GM12892 (cell line): ENCODE measurements around the gene CEMIP2.

ENCODE experiments used
- DNase-seq: peaks from one replicate; pipeline ENCODE4 v3.0.0; 2011; ENCODE audit not compliant: insufficient read length
- FAIRE-seq: peaks from 2 replicates; lab custom pipeline; 2011; peaks lifted over from hg19 to GRCh38; lab: Jason Lieb, UNC
- POLR2A ChIP-seq: IDR thresholded peaks from 2 replicates; pipeline ENCODE4 v1.6.1; 2011; ENCODE audit warnings: low read depth, low read length, control low read depth
- POLR2AphosphoS5 ChIP-seq: IDR thresholded peaks from 2 replicates; pipeline ENCODE4 v1.6.1; 2011; ENCODE audit warnings: low read depth, low read length, control low read depth
- TAF1 ChIP-seq: IDR thresholded peaks from 2 replicates; pipeline ENCODE4 v1.6.1; 2011; ENCODE audit warnings: low read depth, mild to moderate bottlenecking, control low read depth, low read length, borderline replicate concordance

The CEMIP2 gene

DNA sequence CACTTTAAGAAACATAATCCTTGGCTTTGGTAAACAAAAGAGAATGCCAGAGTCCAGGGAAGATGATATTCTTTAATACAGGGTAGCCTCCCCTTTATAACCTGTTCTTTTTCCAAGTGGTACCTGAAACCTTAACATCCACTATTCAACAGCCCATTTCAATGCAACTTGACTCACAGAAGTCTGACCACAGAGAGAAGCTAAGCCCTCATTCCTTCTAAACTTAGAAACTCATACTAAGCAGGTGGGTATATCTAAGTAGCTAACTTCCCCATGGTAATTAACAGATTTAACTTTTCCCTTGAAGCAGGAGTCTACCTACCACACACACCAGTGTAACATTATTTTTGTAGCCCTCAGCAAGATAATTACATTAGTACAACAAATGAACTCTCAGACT, 91.9 kb downstream of the CEMIP2 start:
- FAIRE-seq (no peak), DNase-seq (no peak)
- TF ChIP-seq POLR2AphosphoS5, result no peak
- TF ChIP-seq POLR2A, result no peak
- no peak for TF ChIP-seq TAF1

DNA sequence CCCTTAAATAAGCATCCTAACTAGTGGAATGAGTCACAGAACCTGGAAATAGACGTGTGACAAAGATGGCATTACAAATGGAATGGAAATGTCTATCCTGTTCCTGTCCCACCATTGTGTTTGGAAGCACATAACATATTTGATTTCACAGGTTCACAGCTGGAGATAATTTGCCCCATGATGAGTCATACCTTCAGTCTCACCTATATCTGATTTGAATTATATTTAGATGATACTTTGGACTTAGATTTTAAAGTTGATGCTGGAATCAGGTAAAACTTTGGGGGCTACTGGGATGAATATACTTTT, 92.5 kb downstream of the CEMIP2 start:
- FAIRE-seq (no peak), DNase-seq (no peak)
- no peak for TF ChIP-seq POLR2AphosphoS5
- TF ChIP-seq TAF1, result no peak
- no peak for TF ChIP-seq POLR2A

DNA sequence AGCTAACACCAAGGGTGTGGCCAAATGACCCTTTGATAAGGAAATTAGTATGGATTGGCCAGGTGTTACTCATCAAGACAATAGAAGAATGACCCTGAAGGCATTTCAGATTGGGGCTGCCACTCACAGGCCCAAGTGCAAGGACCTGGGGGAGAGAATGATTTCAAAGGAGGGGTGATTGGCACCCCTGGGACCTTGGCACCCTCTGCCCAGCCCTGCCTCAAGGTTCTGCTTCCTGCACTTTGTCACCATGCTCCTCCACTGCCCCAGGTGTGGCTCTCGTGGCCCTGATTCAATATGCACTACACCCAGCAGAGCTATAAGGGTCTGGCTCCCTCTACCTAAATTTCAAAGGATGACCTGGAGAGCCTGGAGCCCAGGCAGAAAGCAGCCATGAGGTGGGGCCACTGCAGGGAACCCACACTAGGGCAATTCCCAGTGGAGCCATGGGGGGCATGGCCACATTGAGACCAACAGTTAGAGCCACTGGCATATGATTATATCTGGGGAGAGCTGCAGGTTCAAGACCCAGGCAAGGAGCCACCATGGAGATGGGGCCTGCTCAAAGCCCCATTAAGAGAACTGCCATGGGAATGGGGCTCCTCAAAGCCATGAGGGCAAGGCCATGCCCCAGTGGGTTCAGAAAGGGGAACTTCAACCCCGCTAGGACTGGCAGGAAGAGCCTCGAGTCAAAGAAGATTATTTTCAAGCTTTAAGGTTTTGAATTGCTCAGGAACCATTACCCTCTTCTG, 93.0 kb downstream of the CEMIP2 start:
- TF ChIP-seq TAF1, result no peak
- no peak for TF ChIP-seq POLR2AphosphoS5
- TF ChIP-seq POLR2A, result no peak
- DNase-seq (no peak), FAIRE-seq (no peak)

DNA sequence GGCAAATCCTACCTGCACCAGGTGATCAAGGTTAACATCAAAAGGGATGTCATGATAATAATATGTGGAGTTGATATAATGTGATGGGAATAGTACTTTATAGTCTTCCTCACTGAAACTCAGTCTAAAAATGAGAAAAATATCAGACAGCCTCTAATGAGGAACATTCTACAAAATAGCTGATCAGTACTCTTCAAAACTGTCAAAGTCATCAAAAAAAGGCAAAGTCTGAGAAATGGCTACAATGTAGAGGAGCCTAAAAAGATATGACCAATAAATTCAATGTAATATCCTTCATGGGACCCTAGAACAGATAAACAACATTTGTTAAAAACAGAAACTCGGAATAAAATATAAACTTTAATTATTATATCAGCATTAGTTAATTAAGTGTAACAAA, 95.7 kb downstream of the CEMIP2 start:
- DNase-seq, result no peak
- TF ChIP-seq TAF1 (no peak), POLR2A (no peak), POLR2AphosphoS5 (no peak)
- FAIRE-seq, result no peak

DNA sequence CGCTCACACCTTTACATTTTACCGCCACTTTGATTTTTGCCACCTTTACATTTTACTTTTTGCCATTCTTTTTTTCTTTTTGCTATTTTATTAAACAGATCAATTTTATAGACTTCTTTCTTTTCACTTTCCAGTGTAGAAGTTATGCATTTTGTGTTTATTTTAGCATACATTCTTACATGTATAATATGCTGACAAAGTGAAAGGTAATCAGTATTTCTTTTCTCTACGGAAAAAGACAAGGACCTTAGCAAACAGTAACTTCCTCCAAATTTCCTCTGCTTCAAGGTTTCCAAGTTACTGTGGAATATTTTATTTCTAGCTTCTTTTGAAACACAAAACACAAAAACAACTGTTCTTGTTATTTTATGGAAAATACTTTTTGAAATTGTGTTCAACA, 97.0 kb downstream of the CEMIP2 start:
- TF ChIP-seq POLR2A (no peak), TAF1 (no peak), POLR2AphosphoS5 (no peak)
- FAIRE-seq (no peak), DNase-seq (no peak)

DNA sequence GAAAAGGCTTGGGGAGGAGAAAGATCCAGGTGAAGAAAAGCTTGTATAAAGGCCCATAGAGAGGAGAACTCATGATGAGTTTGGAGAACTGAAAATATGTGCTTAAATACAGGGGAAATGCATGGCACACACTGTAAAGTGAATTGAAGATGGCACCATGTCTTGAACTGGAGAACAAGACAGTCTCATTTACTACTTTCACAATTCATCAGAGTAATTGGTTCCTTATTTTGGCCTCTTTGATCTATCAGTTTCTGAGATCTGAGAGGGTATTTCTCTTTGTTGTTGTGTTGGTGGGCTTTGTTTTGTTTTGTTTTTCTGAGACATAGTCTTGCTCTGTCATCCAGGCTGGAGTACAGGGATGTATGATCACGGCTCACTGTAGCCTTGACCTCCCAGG, 98.2 kb downstream of the CEMIP2 start:
- DNase-seq (no peak), FAIRE-seq (no peak)
- TF ChIP-seq TAF1 (no peak), POLR2A (no peak), POLR2AphosphoS5 (no peak)

GRCh38 chr9:71669284-71669995, 98.9 kb downstream of the CEMIP2 start:
- FAIRE-seq (no peak), DNase-seq (no peak)
- TF ChIP-seq POLR2A (no peak), POLR2AphosphoS5 (no peak), TAF1 (no peak)

GRCh38 chr9:71668717-71669116, 99.6 kb downstream of the CEMIP2 start:
- FAIRE-seq (no peak), DNase-seq (no peak)
- TF ChIP-seq TAF1 (no peak), POLR2AphosphoS5 (no peak), POLR2A (no peak)

GRCh38 chr9:71665247-71665646, 103.1 kb downstream of the CEMIP2 start:
- no peak for DNase-seq
- TF ChIP-seq TAF1 (no peak), POLR2AphosphoS5 (no peak), POLR2A (no peak)
- no peak for FAIRE-seq

DNA sequence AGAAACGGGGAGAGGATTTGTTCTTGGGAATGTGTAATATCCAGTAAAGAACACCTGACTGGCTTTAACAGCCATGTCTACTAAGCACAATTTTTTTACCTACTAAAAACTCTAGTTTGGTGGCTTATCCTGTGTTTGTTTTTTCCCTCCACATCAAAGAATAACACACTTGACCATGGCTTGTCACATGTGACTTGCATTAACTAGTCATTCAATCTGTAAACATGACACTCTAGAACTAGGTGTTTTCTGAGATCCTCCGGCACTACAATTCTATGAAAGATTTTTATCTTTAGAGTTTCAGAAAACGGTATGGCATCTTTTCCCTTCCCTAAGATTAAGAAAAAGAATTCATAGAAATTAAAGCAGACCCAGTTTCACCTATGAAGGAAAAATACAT, 103.7 kb downstream of the CEMIP2 start:
- FAIRE-seq (no peak), DNase-seq (no peak)
- TF ChIP-seq POLR2AphosphoS5, result no peak
- TF ChIP-seq POLR2A, result no peak

DNA sequence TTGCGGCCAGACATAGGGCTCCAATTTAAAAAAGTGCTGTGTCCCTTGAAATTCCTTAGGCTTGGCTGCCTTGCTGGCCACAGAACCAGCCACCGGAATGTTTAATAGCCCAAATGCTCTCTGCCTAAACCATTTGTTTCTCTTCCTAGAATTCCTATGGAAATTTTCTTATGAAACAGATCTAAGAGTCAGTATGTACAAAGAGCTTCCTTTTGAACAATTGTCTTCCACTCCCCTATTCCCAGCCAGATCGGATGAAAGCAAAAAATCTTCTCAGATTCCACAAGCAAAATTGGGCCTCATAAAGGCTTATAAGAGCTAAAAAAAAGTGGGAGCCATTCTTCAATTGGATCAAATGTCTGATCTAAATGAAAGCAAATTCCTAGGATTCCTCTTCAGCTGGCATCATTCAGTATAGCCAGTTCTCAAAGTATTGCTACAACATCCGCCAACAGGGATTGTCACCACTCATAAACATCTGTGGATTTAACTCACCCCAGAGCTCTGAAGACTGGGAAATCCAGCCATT, 104.3 kb downstream of the CEMIP2 start:
- TF ChIP-seq POLR2A (no peak), TAF1 (no peak), POLR2AphosphoS5 (no peak)
- FAIRE-seq (no peak), DNase-seq (no peak)

DNA sequence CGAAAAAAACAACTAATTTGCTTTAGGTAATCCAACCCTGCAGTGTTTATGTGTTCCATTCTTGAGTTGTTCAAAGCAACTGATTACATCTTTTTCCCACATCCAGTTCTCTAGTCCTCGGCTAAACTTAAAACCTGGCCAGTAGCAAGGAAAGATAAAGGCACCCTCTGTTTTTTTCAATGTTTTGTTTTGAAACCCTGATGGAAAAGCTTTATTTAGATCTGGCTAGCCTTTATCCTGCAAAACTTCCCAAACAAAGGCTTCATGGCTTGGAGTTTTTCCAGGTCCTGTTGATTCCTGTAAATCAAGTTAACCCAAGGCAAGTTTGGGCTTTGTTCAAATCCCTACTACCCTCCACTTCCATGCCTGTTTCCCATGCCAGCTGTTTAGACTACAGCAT, 105.1 kb downstream of the CEMIP2 start:
- no peak for FAIRE-seq
- DNase-seq, result no peak
- no peak for TF ChIP-seq POLR2A
- no peak for TF ChIP-seq POLR2AphosphoS5
- no peak for TF ChIP-seq TAF1
